HG03060 (cell line): Measurements from ENCODE around the gene WRNIP1.
A peak's percentile ranks its signal among the peaks of the same experiment; 100 is the strongest.

Source experiments
- ATAC-seq: cut with Tn5 transposase; IDR thresholded peaks from one replicate; pipeline ENCODE4 v1.9.1; 2021; ENCODE audit warnings: low read depth, moderate number of reproducible peaks; ENCODE audit not compliant: unreplicated experiment

The WRNIP1 gene

DNA sequence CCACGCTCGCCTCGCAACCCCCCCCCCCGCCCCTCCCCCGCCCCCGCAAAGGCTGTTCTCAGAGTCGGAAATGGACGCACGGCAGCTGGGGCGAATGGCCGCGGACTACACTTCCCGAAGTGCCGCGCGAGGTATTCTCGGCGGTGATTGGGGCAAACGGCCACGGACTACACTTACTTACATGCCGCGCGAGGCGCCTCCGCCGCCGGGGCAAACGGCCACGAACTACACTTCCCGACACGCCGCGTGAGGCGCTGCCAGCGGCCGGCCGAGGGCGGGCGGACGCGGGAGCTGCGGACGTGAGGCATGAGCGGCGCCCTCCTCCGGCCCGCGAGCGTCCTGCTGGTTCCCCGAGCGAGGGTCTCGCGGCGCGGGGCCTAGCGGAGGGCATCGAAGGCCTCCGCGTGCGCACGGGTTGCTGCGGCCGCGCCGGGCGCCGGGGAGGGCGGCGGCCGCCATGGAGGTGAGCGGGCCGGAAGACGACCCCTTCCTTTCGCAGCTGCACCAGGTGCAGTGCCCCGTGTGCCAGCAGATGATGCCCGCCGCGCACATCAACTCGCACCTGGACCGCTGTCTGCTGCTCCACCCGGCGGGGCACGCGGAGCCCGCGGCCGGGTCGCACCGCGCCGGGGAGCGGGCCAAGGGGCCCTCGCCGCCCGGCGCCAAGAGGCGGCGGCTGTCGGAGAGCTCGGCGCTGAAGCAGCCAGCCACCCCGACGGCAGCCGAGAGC lies at the start of gene WRNIP1:
TSS of gene WRNIP1 (plus strand) at position 228 of the 730 bp plus-strand sequence. CDS start at position 458, 230 bp downstream.
- ATAC-seq: peak; percentile 89

DNA sequence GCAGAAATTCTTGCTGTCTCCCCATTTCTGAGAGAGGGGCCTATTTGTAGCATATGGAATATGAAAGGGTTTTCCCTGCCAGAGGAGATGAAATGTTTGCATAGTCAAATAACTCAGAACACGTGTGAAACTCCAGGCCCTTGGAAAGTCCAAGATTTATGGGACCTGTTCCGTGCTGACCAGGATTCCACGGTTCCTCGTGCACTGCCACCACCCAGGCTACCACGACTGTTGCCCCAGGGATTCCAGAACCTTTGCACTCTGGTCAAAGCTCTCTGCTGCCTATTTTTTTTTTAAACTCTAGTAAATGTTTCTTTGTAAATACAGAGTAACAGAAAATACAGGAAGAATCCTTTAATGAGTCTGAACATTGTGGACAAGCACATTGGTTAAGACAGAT lies 49.5 kb upstream of the WRNIP1 start:
- no peak for ATAC-seq

DNA sequence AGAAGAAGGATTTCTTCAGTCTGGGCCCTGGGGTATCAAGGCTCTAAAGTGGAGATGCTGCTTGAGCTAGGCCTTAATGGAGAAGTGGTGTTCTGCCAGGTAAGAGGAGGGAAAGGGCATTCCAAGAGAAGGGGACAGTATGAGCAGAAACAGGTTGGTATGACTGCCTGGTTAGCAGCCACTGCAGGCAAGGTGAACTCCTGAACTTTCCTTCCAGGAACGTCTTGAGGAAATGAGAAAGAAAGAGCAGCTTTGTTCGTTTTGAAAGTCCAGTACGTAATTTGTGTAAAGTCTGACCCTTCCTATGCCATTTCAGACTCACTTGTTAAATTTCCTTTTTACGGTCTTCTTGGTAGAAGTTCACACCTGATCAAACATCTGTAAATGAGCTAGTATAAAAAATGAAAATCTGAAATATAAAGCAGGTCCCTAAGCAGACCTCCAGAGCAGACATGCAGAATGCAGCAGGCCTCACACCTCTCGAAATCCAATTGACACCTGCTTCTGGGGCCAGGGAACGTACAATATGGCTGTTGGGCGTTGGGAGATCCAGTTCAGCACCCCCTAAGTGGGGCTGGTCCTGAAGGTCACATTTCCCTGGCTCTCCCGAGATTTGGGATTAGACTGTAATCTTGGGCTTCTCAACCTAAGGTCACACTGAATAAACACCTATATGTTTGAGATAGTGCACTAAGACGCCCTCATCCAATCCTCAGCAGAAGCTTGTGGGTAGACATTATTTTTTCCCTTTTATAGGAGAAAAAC lies 48.1 kb upstream of the WRNIP1 start:
- no peak for ATAC-seq

DNA sequence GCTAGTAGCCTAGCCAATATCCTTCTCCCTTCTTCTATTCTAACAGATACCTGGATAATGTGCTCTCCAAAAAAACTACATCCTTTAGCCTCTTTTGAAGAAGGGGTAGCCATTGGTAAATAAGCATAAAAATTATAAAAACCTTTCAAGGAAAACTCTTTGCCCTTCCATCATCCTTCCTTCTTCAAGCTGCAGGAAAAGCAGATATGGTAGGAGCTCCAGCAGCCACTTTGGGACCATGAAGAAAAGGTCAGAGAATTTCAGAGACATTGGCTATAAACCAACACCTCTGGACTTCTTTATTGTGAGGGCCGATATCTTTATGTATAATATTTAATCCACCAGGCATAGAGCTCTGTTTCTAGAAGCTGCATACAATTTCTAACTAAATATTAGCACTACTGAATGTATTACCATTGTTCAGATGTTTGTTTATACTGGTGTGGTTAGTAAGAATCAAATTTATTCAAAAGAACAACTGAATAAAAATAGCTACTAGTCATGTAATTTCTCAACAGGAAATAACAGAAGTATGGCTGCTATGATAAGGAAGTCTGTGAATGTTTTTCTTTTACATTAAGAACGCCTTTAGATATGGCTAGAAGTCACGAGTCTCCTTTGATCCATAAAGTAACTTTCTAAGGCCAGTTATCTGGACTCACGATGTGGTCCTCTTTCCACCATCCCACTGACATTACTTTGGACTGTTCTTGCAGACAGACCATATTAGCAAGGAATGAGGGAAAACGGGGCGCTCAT lies 46.7 kb upstream of the WRNIP1 start:
- ATAC-seq: no peak

DNA sequence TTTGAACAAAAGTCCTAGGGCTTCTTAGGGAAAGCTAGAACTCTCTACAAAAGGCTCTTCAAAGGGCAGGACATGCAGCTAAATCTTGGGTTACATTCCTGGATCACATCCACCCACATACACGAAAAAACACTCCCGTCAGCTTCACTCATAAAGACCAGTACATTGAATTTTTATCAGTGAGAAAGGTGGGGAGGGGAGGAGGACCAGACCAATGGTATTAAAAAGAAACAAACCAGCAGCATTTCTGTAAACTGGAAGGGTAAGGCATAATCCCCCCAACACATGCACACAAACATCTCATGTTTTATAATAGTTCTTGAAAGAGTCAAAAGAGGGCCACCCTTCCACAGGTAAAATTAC lies 46.1 kb upstream of the WRNIP1 start:
- no peak for ATAC-seq

- ATAC-seq: no peak
Observed at GRCh38 chr6:2721219-2721618, 44.0 kb upstream of the WRNIP1 start.

DNA sequence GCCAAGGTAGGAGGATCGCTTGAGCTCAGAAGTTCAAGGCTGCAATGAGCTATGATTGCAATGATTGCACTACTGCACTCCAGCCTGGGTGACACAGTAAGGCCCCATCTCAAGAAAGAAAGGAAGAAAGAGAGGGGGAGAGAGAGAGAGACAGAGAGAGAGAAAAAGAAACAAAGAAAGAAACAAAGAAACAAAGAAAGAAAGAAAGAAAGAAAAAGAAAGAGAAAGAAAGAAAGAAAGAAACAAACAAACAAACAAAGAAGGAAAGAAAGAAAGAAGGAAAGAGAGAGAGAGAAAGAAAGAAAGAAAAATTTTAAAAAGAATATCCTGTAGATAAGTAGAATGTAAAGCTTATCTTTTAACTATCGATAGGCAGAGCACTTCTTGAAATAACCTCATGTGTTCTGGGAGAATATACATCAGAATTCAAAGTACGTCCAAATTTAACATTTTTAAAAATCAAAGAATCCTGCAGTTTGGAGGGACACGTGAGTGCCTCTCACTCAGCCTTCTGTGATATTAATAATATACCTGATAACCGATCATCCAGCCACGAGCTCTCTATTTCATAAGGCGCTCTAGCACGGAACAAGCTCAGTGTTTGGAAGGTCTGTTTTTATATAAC lies 39.7 kb upstream of the WRNIP1 start:
- no peak for ATAC-seq

GRCh38 chr6:2725999-2726567 lies 39.1 kb upstream of the WRNIP1 start:
- ATAC-seq: no peak

DNA sequence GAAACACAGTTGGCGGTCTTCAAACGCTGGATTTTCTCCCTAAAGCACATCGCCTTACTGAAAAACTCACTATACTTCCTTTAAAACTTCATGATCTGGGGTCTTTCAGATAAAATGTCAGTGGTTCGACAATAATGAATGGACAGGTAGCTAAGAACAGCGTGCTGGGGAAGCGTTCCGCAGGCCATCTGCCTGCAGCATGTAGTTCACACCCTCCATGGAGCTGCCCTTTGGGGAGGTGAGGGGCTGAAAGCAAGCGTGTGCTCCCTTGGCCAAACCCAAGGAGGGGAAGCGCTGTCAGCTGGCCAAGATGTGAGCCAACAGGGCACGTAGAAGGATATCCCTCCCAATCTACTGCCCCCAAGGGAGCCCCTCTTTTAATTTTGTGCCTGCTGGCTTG lies 35.3 kb upstream of the WRNIP1 start:
- no peak for ATAC-seq

DNA sequence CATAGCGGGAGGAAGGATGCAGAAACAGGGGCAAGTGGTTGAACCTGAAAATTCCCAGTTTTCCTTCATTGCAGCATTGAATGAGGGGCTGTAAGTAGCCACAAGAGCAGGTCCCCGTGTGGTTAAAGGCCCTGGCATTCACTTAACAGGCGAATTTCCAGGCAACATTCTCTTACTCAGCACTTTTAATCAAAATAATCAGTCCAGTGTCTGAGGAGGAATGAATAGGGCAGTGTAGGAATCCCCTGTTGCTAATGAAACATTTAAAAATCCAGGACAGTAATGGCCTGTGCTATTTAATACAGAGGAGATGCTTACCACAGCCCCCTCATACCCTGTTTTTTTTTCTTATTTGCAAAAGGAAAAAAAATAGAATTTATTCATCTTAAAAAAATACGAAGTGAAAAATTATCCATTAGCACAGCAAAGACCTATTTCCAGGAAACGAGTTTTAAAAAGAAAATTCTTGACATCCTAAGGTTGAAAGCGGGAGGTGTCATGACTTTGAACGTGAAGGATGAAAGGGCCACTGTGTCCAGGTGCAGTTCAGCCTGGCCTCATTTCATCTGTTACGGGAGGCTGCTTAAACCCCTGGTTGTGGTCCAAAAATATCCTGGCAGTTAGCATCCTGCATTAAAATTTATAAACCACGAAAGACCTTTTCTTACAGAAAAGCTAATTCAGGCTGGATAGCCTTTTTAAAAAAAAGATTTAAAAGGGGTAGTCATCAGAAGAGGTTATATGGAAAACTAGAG lies 34.7 kb upstream of the WRNIP1 start:
- ATAC-seq: no peak

DNA sequence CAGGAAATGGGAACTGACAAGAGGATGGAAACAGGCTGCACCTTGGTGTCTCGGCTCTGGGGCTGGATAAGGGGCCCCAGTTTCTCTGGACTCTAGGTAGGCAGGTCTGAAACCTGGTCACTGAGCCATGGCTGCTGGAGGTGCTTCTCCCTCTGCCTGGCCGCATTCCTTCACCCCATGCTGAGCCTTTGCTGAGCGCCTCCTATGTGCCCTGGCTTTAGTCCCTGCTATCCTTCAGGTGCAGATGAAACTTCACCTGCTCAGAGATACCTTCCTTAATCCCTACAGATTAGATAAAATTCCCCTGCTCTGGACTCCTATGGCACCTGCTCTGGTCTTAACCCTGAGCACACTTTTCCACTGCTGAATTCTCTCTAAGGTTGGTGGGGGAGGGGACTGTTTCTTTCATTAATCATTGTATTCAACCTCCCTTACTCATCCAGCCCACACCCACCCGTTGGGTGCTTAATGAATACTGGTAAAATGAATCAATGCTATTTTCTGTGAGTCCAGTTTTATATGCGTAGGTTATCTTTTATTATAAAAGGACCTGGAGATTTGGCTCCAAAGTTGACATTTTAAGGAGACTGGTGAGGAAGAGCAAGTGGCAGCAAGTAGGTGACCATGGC lies 33.8 kb upstream of the WRNIP1 start:
- no peak for ATAC-seq

DNA sequence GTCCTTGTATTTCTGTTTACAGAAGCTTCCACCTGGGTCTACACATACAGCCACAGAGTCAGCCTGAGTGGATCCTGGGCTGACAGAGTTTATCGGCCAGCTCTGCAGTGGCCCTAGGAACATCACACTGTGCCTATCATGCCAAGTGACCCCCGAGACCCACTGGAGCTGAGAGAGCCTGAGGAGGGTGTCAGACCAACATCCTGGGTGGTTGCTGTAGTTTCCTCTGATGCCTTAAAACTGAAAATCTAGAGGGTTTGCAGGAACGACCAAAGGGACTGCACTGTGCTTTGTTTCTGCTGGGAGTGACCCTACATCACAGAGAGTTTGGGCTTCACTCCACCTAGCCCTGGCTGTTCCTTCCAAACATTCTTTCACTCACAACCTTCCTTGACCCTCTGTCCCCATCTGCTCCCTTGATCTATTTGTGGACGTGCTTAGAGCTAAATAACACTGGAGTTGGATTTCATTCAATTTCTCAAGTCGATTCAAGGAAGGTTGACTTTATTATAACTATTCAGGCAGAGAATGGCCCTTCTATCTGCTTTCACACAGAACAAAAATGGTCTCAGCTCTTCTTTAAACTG lies 32.6 kb upstream of the WRNIP1 start:
- no peak for ATAC-seq

GRCh38 chr6:2733324-2733723 lies 31.9 kb upstream of the WRNIP1 start:
- peak; percentile 87 for ATAC-seq

DNA sequence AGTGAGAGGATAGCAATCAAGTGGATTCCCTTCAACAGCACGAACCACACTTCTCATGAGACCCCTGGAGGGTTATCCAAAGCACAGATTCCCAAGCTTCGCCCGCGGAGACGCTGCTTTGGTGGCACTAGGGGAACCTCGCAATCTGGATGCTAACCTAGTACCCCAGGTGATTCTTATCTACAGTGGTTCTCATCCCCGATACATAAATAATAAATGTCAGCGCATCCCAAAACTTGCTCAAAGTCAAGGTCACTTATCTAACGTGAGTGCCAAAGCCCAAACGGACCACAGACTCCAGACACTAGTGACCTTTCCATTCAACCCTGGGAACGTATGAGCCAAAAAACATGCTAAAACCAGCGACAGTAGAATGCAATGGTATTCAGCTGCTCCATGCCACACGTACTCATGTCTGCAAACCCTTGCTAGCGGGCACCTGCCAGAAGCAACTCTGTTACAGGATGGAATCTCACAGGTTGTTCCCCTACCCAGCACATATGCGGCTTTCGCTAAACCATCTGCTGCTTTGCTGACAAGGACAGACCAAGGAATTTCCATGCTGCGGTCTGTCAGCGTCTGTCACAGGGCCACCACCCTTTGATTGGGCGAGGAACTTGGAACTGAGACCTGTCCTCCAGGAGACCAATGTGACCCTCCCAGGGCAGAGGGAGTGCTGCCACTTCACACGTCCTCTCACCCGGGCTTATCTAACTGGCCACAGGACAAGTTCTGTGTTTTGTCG lies 31.3 kb upstream of the WRNIP1 start:
- no peak for ATAC-seq

- no peak for ATAC-seq
Observed at GRCh38 chr6:2734488-2735166, 30.6 kb upstream of the WRNIP1 start.

- no peak for ATAC-seq
Observed at GRCh38 chr6:2737885-2738284, 27.3 kb upstream of the WRNIP1 start.

GRCh38 chr6:2738373-2738979 lies 26.7 kb upstream of the WRNIP1 start:
- ATAC-seq: no peak
